GM12878 (cell line): ENCODE results near the gene SRGAP1. TPM values are rescaled to one million over a fixed set of nuclear protein-coding genes. Genes with fewer than 3 reads are reported as not detected.

Source experiments
- ATAC-seq: fragments of 200-7000 bp; cut with Tn5 transposase; 3 replicates; pipeline ENCODE4 v1.9.1; 2020; ENCODE audit warnings: mild to moderate bottlenecking, moderate library complexity
- BruUV-seq: library from RNA; stranded (reverse); fragments of 400-500 nt; replicated peaks from 2 replicates; lab custom pipeline; 2021; lab: Mats Ljungman, UMichigan
- CTCF ChIA-PET: fragments of 300-600 bp; sonication (Branson Sonifier 250); formaldehyde crosslinking; extraction: SDS; loops from one replicate; lab custom pipeline; 2021; ENCODE audit warnings: inconsistent platforms; lab: Yijun Ruan, JAX
- POLR2A ChIA-PET: fragments of 350-600 bp; formaldehyde crosslinking; extraction: SDS; loops from one replicate; lab custom pipeline; 2021; ENCODE audit warnings: inconsistent platforms; lab: Charles Lee
- RAD21 ChIA-PET: fragments of 300-600 bp; sonication (Branson Sonifier 250); formaldehyde crosslinking; loops from one replicate; lab custom pipeline; 2023; ENCODE audit warnings: antibody characterized with exemption; ENCODE audit not compliant: unreplicated experiment; lab: Charles Lee
- SMC1A ChIA-PET: fragments of 300-600 bp; sonication (Branson Sonifier 250); formaldehyde crosslinking; loops from one replicate; lab custom pipeline; 2023; ENCODE audit not compliant: unreplicated experiment, uncharacterized antibody; lab: Charles Lee
- DNase-seq: peaks from one replicate; pipeline ENCODE4 v3.0.0-alpha.2; 2011; ENCODE audit warnings: low read depth, low spot score
- FAIRE-seq: peaks from 3 replicates; lab custom pipeline; 2011; peaks lifted over from hg19 to GRCh38; lab: Jason Lieb, UNC
- H2AFZ ChIP-seq: 2 replicates; pipeline ENCODE4 v1.6.0; 2011; ENCODE audit warnings: low read depth, low read length, control low read depth; ENCODE audit not compliant: control insufficient read depth
- H3K27ac ChIP-seq: 2 replicates; pipeline ENCODE4 v1.5.1; 2011; ENCODE audit warnings: control low read depth; ENCODE audit not compliant: control insufficient read depth, insufficient read depth
- H3K27me3 ChIP-seq, 2 experiments: replicated peaks in 1 of 2; 2 replicates each; pipeline versions ENCODE4 v1.6.0 to v1.6.1; 2011; ENCODE audit warnings: low read length in 1 of 2; ENCODE audit not compliant: control insufficient read depth in 2 of 2, insufficient read depth in 2 of 2
- H3K36me3 ChIP-seq, 2 experiments: 2 replicates each; pipeline ENCODE4 v1.5.1; 2011; ENCODE audit warnings: low read length in 1 of 2; ENCODE audit not compliant: control insufficient read depth in 2 of 2, insufficient read depth in 2 of 2
- H3K4me1 ChIP-seq: 2 replicates; pipeline ENCODE4 v1.6.1; 2011; ENCODE audit warnings: mild to moderate bottlenecking, low read length, moderate library complexity, mixed read lengths; ENCODE audit not compliant: control insufficient read depth, insufficient read depth
- H3K4me2 ChIP-seq: 2 replicates; pipeline ENCODE4 v1.6.0; 2011; ENCODE audit warnings: control low read depth; ENCODE audit not compliant: control insufficient read depth, insufficient read depth
- H3K4me3 ChIP-seq: fragments of 200-600 bp; sonication (generic); 2 replicates; pipeline ENCODE4 v1.5.1; 2016
- H3K79me2 ChIP-seq: 2 replicates; pipeline ENCODE4 v1.6.0; 2011; ENCODE audit warnings: low read length; ENCODE audit not compliant: control insufficient read depth, insufficient read depth
- H3K9ac ChIP-seq: 2 replicates; pipeline ENCODE4 v1.8.0; 2011; ENCODE audit warnings: low read length, control low read depth, mixed read lengths; ENCODE audit not compliant: control insufficient read depth, insufficient read depth
- H3K9me3 ChIP-seq: replicated peaks from 3 replicates; pipeline ENCODE4 v1.5.1; 2011; ENCODE audit warnings: mild to moderate bottlenecking, low read length; ENCODE audit not compliant: control insufficient read depth, insufficient read depth
- H4K20me1 ChIP-seq: 2 replicates; pipeline ENCODE4 v1.6.0; 2011; ENCODE audit not compliant: control insufficient read depth, insufficient read depth
- BACH1 ChIP-seq: fragments of 450-650 bp; IDR thresholded peaks from 2 replicates; pipeline ENCODE4 v1.6.1; 2017; ENCODE audit warnings: mild to moderate bottlenecking, borderline replicate concordance
- CEBPB ChIP-seq, 2 experiments: fragments of 150-350 bp in 1 of 2; IDR thresholded peaks; 2 replicates each; pipeline ENCODE4 v1.6.1; 2012 to 2014; ENCODE audit warnings: low read depth in 2 of 2, low read length in 2 of 2, borderline replicate concordance in 1 of 2, inconsistent platforms in 1 of 2
- JUNB ChIP-seq: IDR thresholded peaks from 2 replicates; pipeline ENCODE4 v1.6.1; 2016; ENCODE audit warnings: antibody characterized with exemption, mild to moderate bottlenecking
- JUND ChIP-seq: IDR thresholded peaks from 2 replicates; pipeline ENCODE4 v1.6.1; 2012; ENCODE audit warnings: low read depth, mild to moderate bottlenecking, low read length, improper control_type of control experiment, moderate library complexity
- NR2C2 ChIP-seq: IDR thresholded peaks from 2 replicates; pipeline ENCODE4 v1.6.1; 2011; ENCODE audit warnings: borderline replicate concordance, low read depth; ENCODE audit not compliant: control insufficient read depth, insufficient read length
- PKNOX1 ChIP-seq: fragments of 450-650 bp; IDR thresholded peaks from 2 replicates; pipeline ENCODE4 v1.6.1; 2016; ENCODE audit warnings: mild to moderate bottlenecking
- PML ChIP-seq: IDR thresholded peaks from 2 replicates; pipeline ENCODE4 v1.6.1; 2012; ENCODE audit warnings: low read length, inconsistent platforms
- RAD21 ChIP-seq: IDR thresholded peaks from 2 replicates; pipeline ENCODE4 v1.6.1; 2011; ENCODE audit warnings: mild to moderate bottlenecking, low read depth, low read length, moderate library complexity; ENCODE audit not compliant: insufficient read depth
- RUNX3 ChIP-seq: IDR thresholded peaks from 2 replicates; pipeline ENCODE4 v1.6.1; 2012; ENCODE audit warnings: low read length, inconsistent platforms
- TCF3 ChIP-seq: IDR thresholded peaks from 2 replicates; pipeline ENCODE4 v1.6.1; 2012; ENCODE audit warnings: low read depth, mild to moderate bottlenecking, low read length, borderline replicate concordance; ENCODE audit not compliant: insufficient read depth
- ZBTB40 ChIP-seq: fragments of 450-650 bp; IDR thresholded peaks from 2 replicates; pipeline ENCODE4 v1.6.1; 2016; ENCODE audit warnings: mild to moderate bottlenecking, moderate library complexity, borderline replicate concordance
- ZZZ3 ChIP-seq: IDR thresholded peaks from 2 replicates; pipeline ENCODE4 v1.6.1; 2011; ENCODE audit warnings: low read depth; ENCODE audit not compliant: control insufficient read depth, insufficient read length
- whole genome bisulfite sequencing: methylation state at CpG from one replicate; pipeline ENCODE4 v1.1.6; 2016; ENCODE audit warnings: low lambda C conversion rate; ENCODE audit not compliant: insufficient replicate concordance, insufficient coverage; ENCODE audit errors: missing lambda C conversion rate; 5-methylcytosine and 5-hydroxymethylcytosine counted together
- in situ Hi-C: fragments of 300-500 bp; cut with MboI; formaldehyde crosslinking; loops from 9 replicates; pipeline ENCODE4 v1.14.3; 2018; ENCODE audit warnings: mixed read lengths
- intact Hi-C: fragments of 100-400 bp; cut with micrococcal nuclease; formaldehyde crosslinking; loops from one replicate; pipeline ENCODE4 v1.14.2; 2022; ENCODE audit not compliant: unreplicated experiment
- polyA plus RNA-seq, 11 experiments: library from polyadenylated mRNA; depleted of rRNA in 4 of 11; unstranded in 6 of 11; stranded (reverse) in 5 of 11; fragments of >200 nt; fragmentation: Nextera tagmentation in 4 of 11; fragmentation: Illumina TruSeq in 1 of 11; extraction: Ambion mirVana in 4 of 11; extraction: Trizol in 1 of 11; gene quantifications; 1 replicate in 1 of 11; 2 replicates in 10 of 11; pipeline versions ENCODE4 v1.2.1 to v1.2.3, GENCODE V29; 2011 to 2016; ENCODE audit warnings: inconsistent platforms in 2 of 11, missing spikeins in 2 of 11, low read depth in 1 of 11
- total RNA-seq, 4 experiments: library from RNA; depleted of rRNA in 3 of 4; stranded (reverse); fragments of >200 nt in 3 of 4; fragmentation: Illumina TruSeq in 1 of 4; extraction: Trizol in 1 of 4; gene quantifications; 2 replicates each; pipeline versions ENCODE4 v1.2.1 to v1.2.3, GENCODE V29; 2013 to 2021
- TF ChIP-seq, protein P1 (sequence below): fragments of 450-650 bp; IDR thresholded peaks from 2 replicates; pipeline ENCODE4 v1.6.1; 2018; ENCODE audit warnings: mild to moderate bottlenecking, low read depth, moderate library complexity; ENCODE audit not compliant: partially characterized antibody
- TF ChIP-seq, protein P2 (sequence below): IDR thresholded peaks from 2 replicates; pipeline ENCODE4 v1.6.1; 2012; ENCODE audit warnings: low read depth, low read length, improper control_type of control experiment

The SRGAP1 gene
- total and polyA plus RNA-seq, 10 of the 15 experiments (the other 5 are each of a cell fraction or from before 2014, with no cell fraction given), result 0.16 to 0.85 (median 0.46) TPM

DNA sequence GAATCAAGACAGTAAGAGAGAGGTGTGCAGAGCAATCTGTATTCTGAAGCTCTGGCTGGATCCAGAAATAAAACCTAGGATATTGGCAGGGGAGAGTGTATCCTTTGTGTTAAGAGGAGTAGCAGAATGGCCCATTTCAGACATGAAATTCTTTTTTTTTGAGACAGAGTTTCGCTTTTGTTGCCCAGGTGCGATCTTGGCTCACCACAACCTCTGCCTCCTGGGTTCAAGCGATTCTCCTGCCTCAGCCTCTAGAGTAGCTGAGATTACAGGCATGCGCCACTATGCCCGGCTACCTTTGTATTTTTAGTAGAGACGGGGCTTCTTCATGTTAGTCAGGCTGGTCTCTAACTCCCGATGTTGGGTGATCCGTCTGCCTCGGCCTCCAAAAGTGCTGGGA is 6.1 kb upstream of the SRGAP1 start:
- no peak for FAIRE-seq
- intact Hi-C loops, result no loop called here
- ChIA-PET POLR2A (no interaction called here), CTCF (interaction anchor here (2.0 to 2.3 kb wide), 2 partner anchors 398 to 418 kb away, joined by 12 to 23 read pairs; no protein-coding TSS in a partner anchor), RAD21 (no interaction called here), SMC1A (interaction anchor here (2.2 kb wide), 1 partner anchor 418 kb away, joined by 13 read pairs; no protein-coding TSS in a partner anchor)
- no peak for ATAC-seq
- BruUV-seq, result no TSS peak
- Histone ChIP-seq H3K4me3 (no peak overlapping the region), H3K27ac (no peak overlapping the region), H3K4me2 (no peak overlapping the region), H3K27me3 (no peaks in the 10 kb centered on the region; a peak in 1 of 4 replicates), H3K9me3 (no peaks in the 10 kb centered on the region), H3K9ac (no peak overlapping the region), H2AFZ (no peak overlapping the region), H3K36me3 (no peaks in the 10 kb centered on the region), H3K79me2 (no peaks in the 10 kb centered on the region), H4K20me1 (no peaks in the 10 kb centered on the region), H3K4me1 (0 out of 2 replicates have a peak, but pooled peaks cover 3% of the 10 kb centered on the region)
- WGBS, result 81% methylated on average over 9 of the region's 9 CpGs
- in situ Hi-C loops, result loop anchor here (25.0 kb wide), 1 partner anchor 549 kb away; the partner anchor contains the start of gene C12orf56
- no peak for DNase-seq
- TF ChIP-seq BACH1 (no peak), RUNX3 (no peak), RAD21 (no peak), JUND (no peak), NR2C2 (no peak), ZZZ3 (no peak), ZBTB40 (no peak), PML (no peak), TCF3 (no peak), JUNB (no peak), CEBPB (IDR thresholded peaks at IDR 0.05; ENCODE audit: borderline replicate concordance in 1 of 2, low read depth in 2 of 2, low read length in 2 of 2) (no peak), PKNOX1 (no peak)
- TF ChIP-seq, protein P1, sequence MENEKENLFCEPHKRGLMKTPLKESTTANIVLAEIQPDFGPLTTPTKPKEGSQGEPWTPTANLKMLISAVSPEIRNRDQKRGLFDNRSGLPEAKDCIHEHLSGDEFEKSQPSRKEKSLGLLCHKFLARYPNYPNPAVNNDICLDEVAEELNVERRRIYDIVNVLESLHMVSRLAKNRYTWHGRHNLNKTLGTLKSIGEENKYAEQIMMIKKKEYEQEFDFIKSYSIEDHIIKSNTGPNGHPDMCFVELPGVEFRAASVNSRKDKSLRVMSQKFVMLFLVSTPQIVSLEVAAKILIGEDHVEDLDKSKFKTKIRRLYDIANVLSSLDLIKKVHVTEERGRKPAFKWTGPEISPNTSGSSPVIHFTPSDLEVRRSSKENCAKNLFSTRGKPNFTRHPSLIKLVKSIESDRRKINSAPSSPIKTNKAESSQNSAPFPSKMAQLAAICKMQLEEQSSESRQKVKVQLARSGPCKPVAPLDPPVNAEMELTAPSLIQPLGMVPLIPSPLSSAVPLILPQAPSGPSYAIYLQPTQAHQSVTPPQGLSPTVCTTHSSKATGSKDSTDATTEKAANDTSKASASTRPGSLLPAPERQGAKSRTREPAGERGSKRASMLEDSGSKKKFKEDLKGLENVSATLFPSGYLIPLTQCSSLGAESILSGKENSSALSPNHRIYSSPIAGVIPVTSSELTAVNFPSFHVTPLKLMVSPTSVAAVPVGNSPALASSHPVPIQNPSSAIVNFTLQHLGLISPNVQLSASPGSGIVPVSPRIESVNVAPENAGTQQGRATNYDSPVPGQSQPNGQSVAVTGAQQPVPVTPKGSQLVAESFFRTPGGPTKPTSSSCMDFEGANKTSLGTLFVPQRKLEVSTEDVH, result no peak
- TF ChIP-seq, protein P2, sequence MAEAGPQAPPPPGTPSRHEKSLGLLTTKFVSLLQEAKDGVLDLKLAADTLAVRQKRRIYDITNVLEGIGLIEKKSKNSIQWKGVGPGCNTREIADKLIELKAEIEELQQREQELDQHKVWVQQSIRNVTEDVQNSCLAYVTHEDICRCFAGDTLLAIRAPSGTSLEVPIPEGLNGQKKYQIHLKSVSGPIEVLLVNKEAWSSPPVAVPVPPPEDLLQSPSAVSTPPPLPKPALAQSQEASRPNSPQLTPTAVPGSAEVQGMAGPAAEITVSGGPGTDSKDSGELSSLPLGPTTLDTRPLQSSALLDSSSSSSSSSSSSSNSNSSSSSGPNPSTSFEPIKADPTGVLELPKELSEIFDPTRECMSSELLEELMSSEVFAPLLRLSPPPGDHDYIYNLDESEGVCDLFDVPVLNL, result no peak
